Forelimb muscle (tissue), 1 donor: Measurements from ENCODE around the gene NTSR2. TPM values are rescaled to one million over a fixed set of nuclear protein-coding genes. Genes with fewer than 3 reads are reported as not detected.
"Not testable (repeated sequence)": the region's sequence is repeated elsewhere in the genome, so short reads cannot be mapped to it uniquely, and the experiment has no call there.

Source experiments
- DNase-seq: peaks from one replicate; pipeline ENCODE4 v3.0.0-alpha.2; 2013; ENCODE audit warnings: low read depth
- polyA plus RNA-seq: library from polyadenylated mRNA; unstranded; fragments of 120-200 nt; gene quantifications from one replicate; pipeline ENCODE4 v1.2.1, GENCODE V29; 2013; ENCODE audit not compliant: insufficient read length

The NTSR2 gene
- polyA plus RNA-seq, 1 donor, result not detected

GRCh38 chr2:11679486-11680181 is 9.6 kb upstream of the NTSR2 start:
- DNase-seq, result no peak

GRCh38 chr2:11679016-11679415 is 9.0 kb upstream of the NTSR2 start:
- DNase-seq, result no peak

- no peak for DNase-seq
These were observed 8.4 kb upstream of the NTSR2 start for GRCh38 chr2:11678306-11678960.

GRCh38 chr2:11677136-11678055 is 7.4 kb upstream of the NTSR2 start:
- DNase-seq, result no peak

GRCh38 chr2:11676640-11677039 is 6.6 kb upstream of the NTSR2 start:
- no peak for DNase-seq

- DNase-seq, result no peak
These were observed 5.6 kb upstream of the NTSR2 start for GRCh38 chr2:11675423-11676112.

GRCh38 chr2:11674983-11675382 is 5.0 kb upstream of the NTSR2 start:
- DNase-seq, result no peak

GRCh38 chr2:11672407-11672806 is 2.4 kb upstream of the NTSR2 start:
- no peak for DNase-seq

GRCh38 chr2:11667866-11668637 is 1.9 kb downstream of the NTSR2 start:
- DNase-seq, result no peak

GRCh38 chr2:11667194-11667593 is 2.8 kb downstream of the NTSR2 start:
- DNase-seq, result no peak

- no peak for DNase-seq
These were observed 4.3 kb downstream of the NTSR2 start for GRCh38 chr2:11665510-11666362.

- DNase-seq, result no peak
These were observed 5.0 kb downstream of the NTSR2 start for GRCh38 chr2:11665028-11665427.

GRCh38 chr2:11663427-11663826 is 6.6 kb downstream of the NTSR2 start:
- DNase-seq, result no peak

GRCh38 chr2:11662882-11663281 is 7.1 kb downstream of the NTSR2 start:
- DNase-seq, result no peak

- DNase-seq, result no peak
These were observed 8.0 kb downstream of the NTSR2 start for GRCh38 chr2:11661891-11662435.

- not testable (repeated sequence) for DNase-seq
These were observed 9.6 kb downstream of the NTSR2 start for GRCh38 chr2:11660396-11660795.

- DNase-seq, result no peak
These were observed 10.1 kb downstream of the NTSR2 start for GRCh38 chr2:11659851-11660250.

GRCh38 chr2:11659115-11659475 is 10.9 kb downstream of the NTSR2 start:
- DNase-seq, result no peak

GRCh38 chr2:11658208-11659114 is 11.5 kb downstream of the NTSR2 start:
- DNase-seq, result no peak
